Measurements from ENCODE around the gene ZCCHC9. TPM values are rescaled to one million over a fixed set of nuclear protein-coding genes. Genes with fewer than 3 reads are reported as not detected.

The ZCCHC9 gene
- total RNA-seq, 1 donor from 2014 or later: 22.5 TPM

GRCh38 chr5:81355291-81356251 lies 54.2 kb downstream of the ZCCHC9 start:
- Histone ChIP-seq H3K9me3 (ENCODE audit: insufficient read depth, low read depth, low read length) (no peaks in the 10 kb centered on the region), H3K27ac (ENCODE audit: low read depth, low read length) (no peak overlapping the region), H3K36me3 (ENCODE audit: insufficient read depth, low read length) (no peaks in the 10 kb centered on the region), H3K4me1 (ENCODE audit: insufficient read depth, low read length) (no peaks in the 10 kb centered on the region), H3K9ac (ENCODE audit: low read length) (no peak overlapping the region), H3K27me3 (ENCODE audit: insufficient read depth, low read length) (no peaks in the 10 kb centered on the region), H4K20me1 (ENCODE audit: insufficient read depth, low read length) (no peaks in the 10 kb centered on the region), H3K4me3 (ENCODE audit: insufficient read depth, low read depth, low read length) (no peak overlapping the region), H3K4me2 (ENCODE audit: low read length) (no peak overlapping the region), H2AFZ (ENCODE audit: low read depth, low read length) (no peak overlapping the region), H3K79me2 (ENCODE audit: insufficient read depth, low read length) (no peaks in the 10 kb centered on the region)
- TF ChIP-seq CTCF (IDR thresholded peaks at IDR 0.05; ENCODE audit: insufficient read depth, low read depth, low read length) (no peak), EZH2 (IDR thresholded peaks at IDR 0.05; ENCODE audit: insufficient read depth, low read length) (no peak)
- no peak for FAIRE-seq
- Mint-ChIP-seq H3K9me3 (ENCODE audit: unreplicated experiment) (no peaks in the 10 kb centered on the region), H3K4me3 (ENCODE audit: unreplicated experiment) (no peak overlapping the region), H3K27me3 (ENCODE audit: low read depth, unreplicated experiment) (no peaks in the 10 kb centered on the region), H3K36me3 (ENCODE audit: low read depth, unreplicated experiment) (no peaks in the 10 kb centered on the region), H3K4me1 (ENCODE audit: low read depth, unreplicated experiment) (no peaks in the 10 kb centered on the region), H3K27ac (ENCODE audit: unreplicated experiment) (no peak overlapping the region)
- no peak for DNase-seq (ENCODE audit: low read depth)

- Mint-ChIP-seq H3K36me3 (ENCODE audit: low read depth, unreplicated experiment) (no peaks in the 10 kb centered on the region), H3K9me3 (ENCODE audit: unreplicated experiment) (no peaks in the 10 kb centered on the region), H3K4me1 (ENCODE audit: low read depth, unreplicated experiment) (no peaks in the 10 kb centered on the region), H3K27me3 (ENCODE audit: low read depth, unreplicated experiment) (no peaks in the 10 kb centered on the region), H3K27ac (ENCODE audit: unreplicated experiment) (no peak overlapping the region), H3K4me3 (ENCODE audit: unreplicated experiment) (no peak overlapping the region)
- no peaks in the 10 kb centered on the region for H3K79me2 ChIP-seq (ENCODE audit: insufficient read depth, low read length)
- H3K4me2 ChIP-seq (ENCODE audit: low read length): no peak overlapping the region
- H3K36me3 ChIP-seq (ENCODE audit: insufficient read depth, low read length): no peaks in the 10 kb centered on the region
- no peak overlapping the region for H3K9ac ChIP-seq (ENCODE audit: low read length)
- no peaks in the 10 kb centered on the region for H3K27me3 ChIP-seq (ENCODE audit: insufficient read depth, low read length)
- FAIRE-seq: no peak
- DNase-seq (ENCODE audit: low read depth): no peak
- H4K20me1 ChIP-seq (ENCODE audit: insufficient read depth, low read length): no peaks in the 10 kb centered on the region
- no peak for TF ChIP-seq EZH2 (IDR thresholded peaks at IDR 0.05; ENCODE audit: insufficient read depth, low read length)
- no peak for TF ChIP-seq CTCF (IDR thresholded peaks at IDR 0.05; ENCODE audit: insufficient read depth, low read depth, low read length)
- H3K4me1 ChIP-seq (ENCODE audit: insufficient read depth, low read length): no peaks in the 10 kb centered on the region
- H3K9me3 ChIP-seq (ENCODE audit: insufficient read depth, low read depth, low read length): no peaks in the 10 kb centered on the region
- no peak overlapping the region for H3K27ac ChIP-seq (ENCODE audit: low read depth, low read length)
- peak overlapping the region; percentile 23 for H2AFZ ChIP-seq (ENCODE audit: low read depth, low read length)
- no peak overlapping the region for H3K4me3 ChIP-seq (ENCODE audit: insufficient read depth, low read depth, low read length)
These were observed 57.7 kb downstream of the ZCCHC9 start for GRCh38 chr5:81359108-81359507.

GRCh38 chr5:81359881-81360280 lies 58.5 kb downstream of the ZCCHC9 start:
- no peak for FAIRE-seq
- H3K4me1 Mint-ChIP-seq (ENCODE audit: low read depth, unreplicated experiment): no peaks in the 10 kb centered on the region
- Histone ChIP-seq H3K9ac (ENCODE audit: low read length) (no peak overlapping the region), H3K27ac (ENCODE audit: low read depth, low read length) (no peak overlapping the region), H3K79me2 (ENCODE audit: insufficient read depth, low read length) (no peaks in the 10 kb centered on the region), H3K36me3 (ENCODE audit: insufficient read depth, low read length) (no peaks in the 10 kb centered on the region), H3K4me3 (ENCODE audit: insufficient read depth, low read depth, low read length) (no peak overlapping the region), H4K20me1 (ENCODE audit: insufficient read depth, low read length) (no peaks in the 10 kb centered on the region), H3K9me3 (ENCODE audit: insufficient read depth, low read depth, low read length) (no peaks in the 10 kb centered on the region), H2AFZ (ENCODE audit: low read depth, low read length) (no peak overlapping the region), H3K27me3 (ENCODE audit: insufficient read depth, low read length) (no peaks in the 10 kb centered on the region), H3K4me2 (ENCODE audit: low read length) (no peak overlapping the region), H3K4me1 (ENCODE audit: insufficient read depth, low read length) (no peaks in the 10 kb centered on the region)
- H3K9me3 Mint-ChIP-seq (ENCODE audit: unreplicated experiment): no peaks in the 10 kb centered on the region
- H3K36me3 Mint-ChIP-seq (ENCODE audit: low read depth, unreplicated experiment): no peaks in the 10 kb centered on the region
- TF ChIP-seq CTCF (IDR thresholded peaks at IDR 0.05; ENCODE audit: insufficient read depth, low read depth, low read length) (no peak), EZH2 (IDR thresholded peaks at IDR 0.05; ENCODE audit: insufficient read depth, low read length) (no peak)
- no peaks in the 10 kb centered on the region for H3K27me3 Mint-ChIP-seq (ENCODE audit: low read depth, unreplicated experiment)
- no peak overlapping the region for H3K27ac Mint-ChIP-seq (ENCODE audit: unreplicated experiment)
- H3K4me3 Mint-ChIP-seq (ENCODE audit: unreplicated experiment): no peak overlapping the region
- no peak for DNase-seq (ENCODE audit: low read depth)

All from astrocyte (in vitro differentiated cells and primary cell).